Activated naive CD4-positive, alpha-beta T cell treated with anti-CD3 and anti-CD28 coated beads, Interleukin-2, amount 50 U/mL, for 24 hours (primary cell): ENCODE measurements around the gene DNM1.

Experiments used
- H3K27ac Mint-ChIP-seq: one replicate; pipeline ENCODE4 v1.8.0; 2021; ENCODE audit warnings: mild to moderate bottlenecking, mixed read lengths
- H3K27me3 Mint-ChIP-seq: one replicate; pipeline ENCODE4 v1.8.0; 2021; ENCODE audit warnings: mixed read lengths
- H3K36me3 Mint-ChIP-seq: one replicate; pipeline ENCODE4 v1.8.0; 2021; ENCODE audit warnings: mixed read lengths
- H3K4me1 Mint-ChIP-seq: one replicate; pipeline ENCODE4 v1.8.0; 2021; ENCODE audit warnings: mixed read lengths
- H3K4me3 Mint-ChIP-seq: one replicate; pipeline ENCODE4 v1.8.0; 2021; ENCODE audit warnings: mild to moderate bottlenecking, mixed read lengths
- H3K9me3 Mint-ChIP-seq: one replicate; pipeline ENCODE4 v1.8.0; 2021; ENCODE audit warnings: mixed read lengths

The DNM1 gene

DNA sequence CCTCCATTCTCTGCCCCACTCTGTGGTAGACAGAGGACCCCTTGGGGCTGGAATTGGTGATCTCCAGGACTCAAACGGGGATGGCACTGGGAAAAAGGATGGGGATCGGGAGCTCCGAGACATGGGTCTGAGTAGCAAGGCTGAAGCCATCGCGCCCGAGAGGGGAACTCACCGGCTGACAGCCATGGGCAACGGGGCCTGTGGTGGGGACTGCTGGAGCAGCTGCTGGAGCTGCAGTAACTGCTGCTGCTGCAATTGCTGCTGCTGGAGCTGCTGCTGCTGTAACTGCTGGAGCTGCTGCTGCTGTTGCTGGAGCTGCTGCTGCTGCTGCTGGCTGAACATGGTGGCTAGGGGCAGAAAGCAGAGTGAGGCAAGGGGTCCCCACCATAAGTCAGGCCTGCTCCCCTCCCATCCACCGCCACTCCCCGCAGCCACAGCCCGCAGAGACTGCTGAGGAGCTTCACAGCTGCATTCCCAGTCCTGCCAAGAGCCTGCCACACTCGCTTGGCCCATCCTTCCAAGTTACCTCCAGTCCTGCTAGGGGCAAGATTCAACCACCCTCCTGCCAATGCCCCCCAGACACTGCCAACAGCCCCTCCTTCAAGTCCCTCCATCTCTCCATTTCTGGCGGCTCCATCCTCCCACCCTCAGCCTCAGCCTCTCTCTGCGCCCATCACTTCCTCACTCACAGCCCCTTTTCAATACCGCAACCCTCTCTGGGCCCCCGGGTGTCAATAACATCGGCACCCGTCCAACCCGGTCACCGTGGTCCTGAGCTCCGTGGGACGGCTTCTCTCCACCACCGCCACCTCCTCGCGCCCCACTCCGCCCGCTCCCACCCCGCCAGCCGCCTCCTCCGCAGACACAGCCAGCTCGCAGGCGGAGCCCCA, 12.4 kb upstream of the DNM1 start:
- Mint-ChIP-seq H3K4me3 (peak overlapping the region; percentile 95), H3K36me3 (peaks cover 7% of the 10 kb centered on the region), H3K27me3 (no peaks in the 10 kb centered on the region), H3K9me3 (no peaks in the 10 kb centered on the region), H3K4me1 (peaks cover 35% of the 10 kb centered on the region), H3K27ac (peak overlapping the region; percentile 57)

- Mint-ChIP-seq H3K4me1 (peaks cover 32% of the 10 kb centered on the region), H3K4me3 (peak within 1 kb of the TSS; percentile 95), H3K27ac (peak within 1 kb of the TSS; percentile 59), H3K9me3 (no peaks in the 10 kb centered on the region), H3K36me3 (peaks cover 7% of the 10 kb centered on the region), H3K27me3 (no peaks in the 10 kb centered on the region)
These were observed 11.7 kb upstream of the DNM1 start, which contains the start of gene CIZ1 for GRCh38 chr9:128191406-128192046. Gene CIZ1, minus strand, starts transcription at chr9:128191572. Its CDS starts 715 bp downstream, at chr9:128190857.

DNA sequence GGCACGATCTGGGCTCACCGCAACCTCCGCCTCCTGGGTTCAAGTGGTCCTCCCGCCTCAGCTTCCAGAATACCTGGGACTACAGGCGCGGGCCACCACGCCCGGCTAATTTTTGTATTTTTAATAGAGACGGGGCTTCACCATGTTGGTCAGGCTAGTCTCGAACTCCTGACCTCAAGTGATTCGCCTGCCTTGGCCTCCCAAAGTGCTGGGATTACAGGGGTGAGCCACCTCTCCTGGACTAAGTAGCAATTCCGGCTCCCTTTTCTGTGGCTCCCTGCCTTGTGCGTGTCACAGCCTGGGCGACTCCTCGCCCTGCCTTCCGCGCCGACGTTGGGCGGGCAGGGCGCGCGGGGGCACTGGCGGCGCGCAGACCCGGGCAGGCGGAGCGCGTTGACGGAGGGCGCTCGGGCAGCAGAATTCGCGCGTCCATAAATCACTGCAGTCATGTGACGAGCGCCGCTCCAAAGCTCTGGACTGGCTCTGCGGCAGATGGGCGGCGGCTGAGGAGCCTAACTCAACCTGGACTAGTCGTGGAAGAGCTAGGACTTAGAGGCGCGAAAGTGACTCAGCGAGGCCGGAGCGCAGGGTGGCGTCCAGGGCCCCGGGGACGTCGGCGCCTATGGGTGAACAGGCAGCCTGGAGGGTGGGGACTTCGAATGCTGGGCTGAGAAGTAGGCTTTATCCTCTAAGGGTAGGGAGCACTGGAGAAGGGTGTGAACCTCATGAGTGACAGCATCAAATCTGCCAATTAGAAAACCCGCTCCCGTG, 10.4 kb upstream of the DNM1 start:
- Mint-ChIP-seq H3K4me1 (peaks cover 25% of the 10 kb centered on the region), H3K27ac (no peak overlapping the region), H3K4me3 (no peak overlapping the region), H3K27me3 (no peaks in the 10 kb centered on the region), H3K9me3 (no peaks in the 10 kb centered on the region), H3K36me3 (peaks cover 5% of the 10 kb centered on the region)

GRCh38 chr9:128193469-128194096, 9.6 kb upstream of the DNM1 start:
- Mint-ChIP-seq H3K9me3 (no peaks in the 10 kb centered on the region), H3K27me3 (no peaks in the 10 kb centered on the region), H3K27ac (no peak overlapping the region)

GRCh38 chr9:128201441-128202369, 1.5 kb upstream of the DNM1 start:
- no peak overlapping the region for H3K27ac Mint-ChIP-seq
- H3K9me3 Mint-ChIP-seq: no peaks in the 10 kb centered on the region
- no peak overlapping the region for H3K4me3 Mint-ChIP-seq
- no peaks in the 10 kb centered on the region for H3K36me3 Mint-ChIP-seq
- peaks cover 3% of the 10 kb centered on the region for H3K27me3 Mint-ChIP-seq
- H3K4me1 Mint-ChIP-seq: peaks cover 12% of the 10 kb centered on the region

More at GRCh38 chr9:128193469-128194096, 9.6 kb upstream of the DNM1 start:
- Mint-ChIP-seq H3K36me3 (peaks cover 3% of the 10 kb centered on the region), H3K4me3 (no peak overlapping the region), H3K4me1 (peaks cover 19% of the 10 kb centered on the region)

GRCh38 chr9:128202648-128203023, 543 bp upstream of the DNM1 start:
- H3K27ac Mint-ChIP-seq: no peak overlapping the region
- peaks cover 12% of the 10 kb centered on the region for H3K4me1 Mint-ChIP-seq
- H3K27me3 Mint-ChIP-seq: peaks cover 3% of the 10 kb centered on the region
- H3K9me3 Mint-ChIP-seq: no peaks in the 10 kb centered on the region
- peak overlapping the region; percentile 71 for H3K4me3 Mint-ChIP-seq
- H3K36me3 Mint-ChIP-seq: no peaks in the 10 kb centered on the region

- H3K4me3 Mint-ChIP-seq: peak overlapping the region; percentile 28
- peaks cover 12% of the 10 kb centered on the region for H3K4me1 Mint-ChIP-seq
- no peaks in the 10 kb centered on the region for H3K9me3 Mint-ChIP-seq
- H3K36me3 Mint-ChIP-seq: no peaks in the 10 kb centered on the region
- H3K27ac Mint-ChIP-seq: no peak overlapping the region
- peaks cover 3% of the 10 kb centered on the region for H3K27me3 Mint-ChIP-seq
These were observed 750 bp downstream of the DNM1 start for GRCh38 chr9:128203707-128204551.

DNA sequence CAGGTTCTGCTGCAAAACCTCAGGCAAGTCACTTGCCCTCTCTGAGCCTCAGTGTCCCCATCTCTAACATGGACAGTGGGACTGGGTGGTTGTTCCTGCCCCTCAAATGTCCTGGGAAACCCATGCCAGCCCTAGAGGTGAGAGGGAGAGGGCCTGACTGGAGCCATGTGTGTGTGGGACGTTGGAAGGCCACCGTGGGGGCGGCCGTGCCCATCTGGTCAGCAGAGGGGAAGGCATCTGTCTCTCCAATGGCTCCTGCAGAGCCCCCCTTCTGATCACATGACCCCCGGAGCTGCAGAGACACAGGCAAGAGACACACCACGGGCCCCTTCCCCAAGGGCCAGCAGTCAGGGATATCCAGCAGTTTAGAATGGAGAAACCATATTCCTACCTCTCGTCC, 1.7 kb downstream of the DNM1 start:
- Mint-ChIP-seq H3K4me1 (peaks cover 12% of the 10 kb centered on the region), H3K36me3 (no peaks in the 10 kb centered on the region), H3K4me3 (no peak overlapping the region), H3K27me3 (peaks cover 3% of the 10 kb centered on the region), H3K9me3 (no peaks in the 10 kb centered on the region), H3K27ac (no peak overlapping the region)

DNA sequence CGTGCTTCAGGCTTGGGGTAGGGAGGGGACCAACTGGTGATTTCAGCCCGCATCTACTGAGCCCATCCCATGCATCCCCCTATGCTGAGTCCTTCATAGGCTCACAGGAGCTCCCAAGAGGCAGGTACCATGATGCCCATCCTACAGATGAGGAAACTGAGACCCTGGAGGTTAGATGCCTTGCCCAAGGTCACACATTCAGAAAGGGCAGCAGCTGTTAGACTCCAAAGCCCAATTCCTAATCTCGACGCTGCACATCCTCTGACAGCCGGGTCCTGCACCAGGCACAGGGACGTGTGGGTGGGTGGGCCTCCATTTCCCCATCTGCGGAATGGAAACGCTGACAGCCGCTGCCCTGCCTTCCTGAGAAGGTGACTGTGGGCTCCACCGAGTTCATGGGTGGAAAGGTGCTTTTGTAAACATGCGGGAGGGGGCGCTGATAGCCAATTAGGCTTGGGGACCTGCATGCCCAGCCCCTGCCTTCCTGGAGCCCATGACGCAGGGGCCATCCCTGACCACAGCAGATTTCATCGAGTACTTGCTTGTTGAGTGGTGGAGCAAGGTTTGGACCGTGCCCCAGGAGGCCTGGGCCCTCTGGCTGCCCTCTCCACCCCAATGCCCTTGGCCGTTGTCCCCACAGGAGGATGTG, 2.2 kb downstream of the DNM1 start:
- H3K4me3 Mint-ChIP-seq: no peak overlapping the region
- H3K4me1 Mint-ChIP-seq: peaks cover 12% of the 10 kb centered on the region
- no peaks in the 10 kb centered on the region for H3K36me3 Mint-ChIP-seq
- no peak overlapping the region for H3K27ac Mint-ChIP-seq
- no peaks in the 10 kb centered on the region for H3K9me3 Mint-ChIP-seq
- peaks cover 3% of the 10 kb centered on the region for H3K27me3 Mint-ChIP-seq

- H3K27ac Mint-ChIP-seq: no peak overlapping the region
- no peaks in the 10 kb centered on the region for H3K36me3 Mint-ChIP-seq
- H3K27me3 Mint-ChIP-seq: peaks cover 3% of the 10 kb centered on the region
- H3K4me3 Mint-ChIP-seq: no peak overlapping the region
- peaks cover 12% of the 10 kb centered on the region for H3K4me1 Mint-ChIP-seq
- no peaks in the 10 kb centered on the region for H3K9me3 Mint-ChIP-seq
These were observed 3.3 kb downstream of the DNM1 start for GRCh38 chr9:128206484-128206883.

- no peak overlapping the region for H3K4me3 Mint-ChIP-seq
These were observed 4.0 kb downstream of the DNM1 start for GRCh38 chr9:128206916-128207910.

GRCh38 chr9:128208386-128208785, 5.2 kb downstream of the DNM1 start:
- Mint-ChIP-seq H3K36me3 (no peaks in the 10 kb centered on the region), H3K9me3 (no peaks in the 10 kb centered on the region), H3K27ac (peak overlapping the region; percentile 4), H3K4me3 (no peak overlapping the region), H3K27me3 (peaks cover 3% of the 10 kb centered on the region), H3K4me1 (peaks cover 5% of the 10 kb centered on the region)

More at GRCh38 chr9:128206916-128207910, 4.0 kb downstream of the DNM1 start:
- Mint-ChIP-seq H3K36me3 (no peaks in the 10 kb centered on the region), H3K27ac (peak overlapping the region; percentile 56), H3K27me3 (peaks cover 3% of the 10 kb centered on the region), H3K4me1 (peaks cover 12% of the 10 kb centered on the region), H3K9me3 (no peaks in the 10 kb centered on the region)
